Measurements from ENCODE around the gene FAM131A.

The FAM131A gene

DNA sequence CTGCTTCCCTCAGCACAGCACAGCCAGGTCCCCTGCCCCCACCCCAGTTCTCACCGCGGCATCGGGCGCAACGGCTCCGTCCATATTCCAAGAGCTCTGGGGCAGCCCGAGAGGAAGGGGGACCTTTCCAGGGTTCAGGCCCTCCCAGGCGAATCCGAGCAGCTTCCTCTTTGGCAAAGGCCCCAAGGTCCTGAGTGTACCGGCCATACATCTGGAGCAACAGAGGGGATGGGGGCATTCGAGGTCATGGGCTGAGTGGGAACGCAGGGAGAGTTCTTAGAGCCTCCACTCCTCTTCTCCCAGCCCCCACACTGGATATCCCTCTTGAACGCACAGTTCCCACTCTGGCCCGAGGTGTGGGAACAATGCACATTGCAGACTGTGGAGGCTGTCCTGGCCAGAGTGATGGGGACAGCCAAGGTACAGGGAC, 21.5 kb downstream of the FAM131A start:
- no peak for DNase-seq

GRCh38 chr3:184359610-184360009, 22.2 kb downstream of the FAM131A start:
- no peak for DNase-seq

DNA sequence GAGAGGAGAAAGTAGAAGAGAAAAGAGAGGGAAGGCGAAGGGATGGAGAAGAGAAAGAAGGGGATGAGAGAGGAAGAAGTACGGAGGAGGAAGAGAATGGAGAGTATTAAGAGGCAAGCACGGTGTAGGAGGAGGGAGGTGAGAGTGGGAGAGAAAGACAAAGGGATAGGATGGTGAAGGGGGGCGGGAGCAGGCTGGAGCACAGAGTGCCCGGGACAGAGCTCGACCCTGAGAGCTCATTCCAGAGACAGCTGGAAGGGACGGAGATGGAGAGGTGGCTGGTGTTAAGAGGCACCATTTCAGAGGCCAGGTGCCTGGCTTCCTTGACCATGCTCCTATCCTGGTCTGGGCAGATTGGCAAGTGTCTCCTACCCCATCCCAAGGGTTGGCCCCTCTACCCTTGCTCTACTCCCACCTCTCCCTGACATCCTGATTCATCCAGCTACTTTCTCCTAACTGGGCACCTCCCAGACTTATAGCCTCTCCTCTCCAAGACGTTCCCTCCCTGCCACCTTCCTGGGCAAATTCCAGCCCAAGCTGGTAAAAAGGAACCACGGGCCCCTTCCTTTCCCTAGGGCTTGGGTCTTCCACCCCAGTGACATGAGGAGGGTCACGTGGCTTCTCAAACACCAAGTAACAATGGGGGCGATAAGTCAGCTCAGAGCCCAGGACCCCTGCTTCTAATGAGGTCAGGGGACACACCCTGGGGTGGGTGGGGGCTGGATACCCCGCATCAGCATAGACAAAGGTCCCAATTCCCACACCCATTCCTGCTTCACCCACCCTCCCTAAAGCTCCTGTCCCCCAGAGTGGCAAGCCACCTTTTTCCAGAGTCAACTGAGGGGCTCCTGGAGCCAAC, 22.9 kb downstream of the FAM131A start:
- DNase-seq: no peak

DNA sequence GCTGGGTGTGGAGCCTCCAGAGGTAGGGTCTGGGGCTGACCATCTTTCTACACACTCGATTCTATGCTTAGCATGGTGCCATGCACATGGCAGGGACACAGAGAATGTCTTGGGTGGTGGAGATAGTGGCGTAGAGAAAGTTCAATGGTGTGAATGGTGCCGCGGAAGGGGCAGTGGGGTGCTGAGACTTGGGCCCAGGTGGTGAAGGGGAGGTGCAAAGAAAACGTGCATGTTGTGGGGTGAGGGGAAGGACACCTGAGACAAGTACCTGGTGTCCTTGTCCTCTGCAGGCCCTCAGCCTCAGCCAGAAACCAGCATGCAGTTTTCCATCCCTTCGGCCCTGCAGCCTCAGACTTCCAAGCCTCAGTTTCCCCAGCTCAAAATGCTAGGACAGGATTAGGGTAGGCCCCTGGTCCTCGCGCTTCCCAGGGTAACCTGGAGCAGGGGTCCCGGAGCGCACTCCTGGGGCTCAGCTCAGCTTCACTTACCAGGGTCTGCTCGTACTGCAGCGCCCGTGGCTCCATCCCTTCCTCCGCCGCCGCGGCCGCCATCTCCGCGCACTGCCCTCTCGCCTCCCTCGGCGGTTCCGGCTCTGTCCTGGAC, 23.6 kb downstream of the FAM131A start:
- no peak for DNase-seq

DNA sequence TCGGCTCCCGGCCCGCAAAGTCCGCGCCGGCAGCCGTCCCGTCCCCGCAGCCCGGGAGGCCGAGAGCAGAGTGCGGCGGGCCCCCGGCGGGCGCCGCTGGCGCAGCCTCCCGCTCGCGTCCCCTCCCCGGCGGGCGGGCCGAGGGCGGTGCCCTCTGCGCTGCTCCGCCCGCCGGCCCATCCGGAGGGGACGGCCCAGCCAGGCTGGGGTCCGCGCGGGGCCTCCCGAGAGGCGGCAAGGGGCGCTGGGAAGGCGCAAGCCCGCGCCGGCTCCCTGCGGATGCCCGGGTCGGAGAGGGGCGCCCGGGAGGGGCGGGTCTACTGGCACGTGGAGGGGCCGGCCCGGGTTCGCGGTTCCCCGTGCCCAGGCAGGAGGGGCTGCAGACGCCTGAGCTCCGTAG, 24.1 kb downstream of the FAM131A start, which contains the start of the genes CLCN2 and POLR2H:
Gene CLCN2 (minus strand): TSS at position 74 of the 400 bp plus-strand sequence. CDS start 126 bp downstream, outside the sequence.
Gene POLR2H (plus strand): TSS at position 179 of the 400 bp plus-strand sequence. CDS start 1,783 bp downstream, outside the sequence.
- peak in 1 of 4 experiments; percentile 15 for DNase-seq

- DNase-seq: peak in 1 of 4 experiments; percentile 33
Measured at GRCh38 chr3:184361932-184362667, 24.7 kb downstream of the FAM131A start.

DNA sequence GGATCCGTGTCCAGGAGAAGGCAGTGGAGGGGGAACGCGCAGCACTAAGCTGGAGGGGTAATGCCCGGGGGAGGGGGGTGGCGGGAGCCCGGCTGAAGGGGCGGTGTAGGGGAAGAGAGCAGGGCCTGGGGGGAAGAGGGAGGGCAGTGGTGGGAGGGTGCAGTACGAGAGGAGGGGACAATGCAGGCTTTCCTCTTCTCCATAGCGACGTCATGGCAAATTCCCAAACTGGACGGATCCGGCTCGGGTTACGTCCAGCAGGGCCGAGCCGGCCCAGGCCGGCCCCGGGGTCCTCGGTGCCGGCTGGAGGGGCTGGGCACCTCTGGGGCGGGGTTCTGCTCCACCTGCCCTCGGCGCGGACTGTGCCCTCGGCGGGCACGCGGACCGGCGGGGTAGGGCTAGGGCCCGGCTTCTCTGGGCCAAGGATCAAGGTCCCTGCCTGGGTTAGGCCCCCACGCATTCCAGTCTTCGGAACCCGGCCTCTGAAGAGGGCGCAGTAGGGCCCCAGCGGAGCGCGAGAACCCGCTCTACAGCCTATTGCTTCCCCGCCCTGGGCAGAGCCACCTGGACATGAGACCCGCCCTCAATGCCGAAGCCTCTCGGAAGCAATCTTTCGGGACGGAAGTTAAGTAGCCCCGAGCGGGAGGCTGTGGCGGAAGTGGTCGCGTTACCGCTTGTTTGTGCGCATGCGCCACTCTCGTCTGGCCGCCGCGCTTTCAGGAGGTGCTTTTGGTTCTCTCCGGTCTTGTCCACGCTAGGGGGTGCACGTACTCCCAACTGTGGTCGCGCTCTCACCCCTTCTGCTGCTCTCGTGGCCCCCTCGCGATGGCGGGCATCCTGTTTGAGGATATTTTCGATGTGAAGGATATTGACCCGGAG, 25.5 kb downstream of the FAM131A start:
- DNase-seq: peak; percentile 84 to 88 (median 86)

GRCh38 chr3:184366619-184367289, 29.4 kb downstream of the FAM131A start:
- DNase-seq: no peak

GRCh38 chr3:184368116-184368515, 30.7 kb downstream of the FAM131A start:
- no peak for DNase-seq

DNA sequence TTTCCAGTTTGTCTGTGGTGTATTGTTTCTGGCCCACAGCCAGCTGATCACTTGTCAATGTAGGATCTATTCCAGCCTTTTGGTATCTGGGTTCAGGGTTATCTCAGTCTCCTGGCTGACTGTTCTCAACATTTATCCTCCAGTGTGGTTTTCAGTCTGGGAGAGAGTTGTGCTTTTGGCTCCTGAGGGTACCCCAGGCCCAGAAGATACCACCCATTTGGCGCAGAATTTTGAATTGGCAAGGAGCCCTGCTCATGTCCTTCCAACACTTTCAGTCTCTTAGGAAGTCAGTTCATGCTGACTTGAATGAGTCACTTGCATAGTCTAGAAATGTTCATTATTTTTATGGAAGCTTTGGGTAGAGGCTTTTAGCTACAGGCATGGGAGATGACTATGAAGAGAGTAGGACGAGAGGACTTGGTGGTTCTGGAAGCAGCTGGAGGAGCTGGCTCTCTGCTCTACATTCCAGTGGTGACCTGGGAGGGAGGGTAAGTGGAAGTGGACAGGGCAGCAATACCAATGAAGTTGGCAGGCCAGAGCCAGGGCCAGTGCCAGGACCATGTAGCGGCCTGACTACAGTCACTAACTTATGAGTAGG, 31.3 kb downstream of the FAM131A start:
- DNase-seq: no peak

- peak in 2 of 4 experiments; percentile 6 to 30 for DNase-seq
Measured at GRCh38 chr3:184371570-184372018, 34.2 kb downstream of the FAM131A start.

DNA sequence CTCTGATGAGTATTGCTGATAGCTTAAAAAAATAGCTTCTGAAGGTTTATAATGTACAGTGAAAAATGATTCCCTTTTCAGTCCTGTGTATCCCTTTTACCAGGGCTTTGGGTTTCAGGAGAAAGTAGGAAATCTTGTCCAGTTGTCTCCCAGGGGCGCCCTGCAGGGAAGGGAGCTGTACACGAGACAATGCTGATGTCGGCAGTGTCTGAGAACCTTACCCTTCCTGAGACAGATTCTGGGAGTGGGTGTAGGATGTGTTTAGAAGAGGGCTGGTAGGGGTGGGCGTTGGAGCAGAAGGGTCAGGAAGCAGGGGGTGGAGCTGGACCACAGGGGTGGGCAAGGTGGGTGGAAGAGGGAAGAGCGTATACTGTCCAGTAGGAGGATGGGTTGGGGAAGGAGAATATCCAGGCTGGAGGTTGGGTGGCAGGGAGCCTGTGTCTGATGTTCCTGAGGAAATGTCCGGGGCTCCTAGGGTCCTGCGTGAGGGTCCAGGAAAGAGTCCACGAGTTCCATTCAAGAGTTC, 35.0 kb downstream of the FAM131A start:
- DNase-seq: no peak

GRCh38 chr3:184372911-184373310, 35.5 kb downstream of the FAM131A start:
- DNase-seq: no peak

DNA sequence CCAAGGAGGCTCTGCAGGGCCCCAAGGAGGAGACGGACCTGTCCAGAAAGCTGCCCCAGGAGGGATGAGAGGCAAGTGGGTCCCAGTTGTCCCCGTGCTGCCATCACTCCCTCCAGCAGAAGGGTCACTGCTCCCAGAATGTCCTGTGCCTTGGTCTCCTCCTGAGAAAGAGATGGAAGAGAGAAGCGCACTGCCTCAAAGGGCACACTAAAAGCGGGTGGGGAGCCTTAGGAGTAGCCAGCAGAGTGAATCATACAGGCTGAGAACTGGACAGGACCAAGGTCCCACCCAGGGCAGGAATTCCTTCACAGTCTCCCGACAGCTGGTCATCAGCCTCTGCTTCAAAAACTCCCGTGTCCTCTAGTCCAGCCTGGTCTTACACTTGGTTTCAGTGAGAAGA, 36.0 kb downstream of the FAM131A start:
- no peak for DNase-seq

GRCh38 chr3:184375747-184376461, 38.5 kb downstream of the FAM131A start:
- no peak for DNase-seq

DNA sequence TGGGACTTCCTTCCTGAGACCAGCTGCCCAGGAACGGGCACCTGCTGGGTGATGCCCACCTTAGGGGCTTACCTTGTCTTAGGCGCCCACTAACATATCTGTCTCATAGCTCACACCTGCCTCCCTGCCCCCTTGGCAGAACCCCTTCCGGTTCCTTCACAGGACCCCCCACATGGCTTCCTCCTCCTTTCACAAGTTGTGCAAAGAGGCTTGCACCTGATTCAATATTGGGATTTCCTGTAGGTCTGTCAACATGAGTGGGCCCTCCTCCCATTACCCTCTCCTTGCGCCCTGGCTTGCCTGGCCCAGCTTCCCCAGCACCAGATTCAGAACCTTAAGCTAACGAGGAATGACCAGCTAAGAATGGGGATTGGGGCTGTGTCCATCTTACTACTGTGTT, 40.0 kb downstream of the FAM131A start:
- DNase-seq: no peak

DNA sequence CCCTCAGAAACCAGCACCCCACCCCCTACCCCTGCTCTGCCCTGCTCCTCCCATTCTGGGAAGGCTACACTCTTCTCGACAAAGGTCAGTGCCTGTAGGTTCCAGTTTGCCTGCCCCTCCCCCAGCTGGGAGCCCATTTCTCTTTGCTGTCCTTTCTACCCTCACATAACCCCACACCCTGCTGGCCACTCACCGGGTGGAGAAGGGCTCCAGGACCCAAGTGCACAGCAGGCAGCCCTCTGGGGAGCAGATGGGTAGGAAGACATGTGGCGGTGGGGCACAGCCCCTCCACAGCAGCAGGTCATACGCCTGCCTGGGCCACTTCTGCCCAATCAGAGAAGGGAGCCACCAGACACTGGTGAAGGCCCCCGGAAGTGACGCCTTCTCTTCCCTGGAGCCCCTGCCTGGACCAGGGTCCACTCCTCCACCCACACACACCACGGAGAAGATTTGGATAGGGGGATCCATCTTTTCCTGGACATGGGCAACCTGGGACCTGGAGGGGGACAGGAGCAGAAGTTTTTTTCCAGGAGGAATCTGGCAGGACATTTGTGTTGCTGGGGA, 40.6 kb downstream of the FAM131A start, which contains the start of gene THPO:
Gene THPO (minus strand): TSS at position 326 of the 564 bp plus-strand sequence. CDS start 1,948 bp downstream, outside the sequence.
- no peak for DNase-seq

GRCh38 chr3:184378651-184379357, 41.4 kb downstream of the FAM131A start:
- no peak for DNase-seq

Measured in activated CD4-positive, CD25-positive, alpha-beta regulatory T cell (primary cell).